CD14-positive monocyte (primary cell): ENCODE measurements around the gene ACER2. TPM values are rescaled to one million over a fixed set of nuclear protein-coding genes. Genes with fewer than 3 reads are reported as not detected.
A peak's percentile ranks its signal among the peaks of the same experiment; 100 is the strongest.

Experiments used
- DNase-seq, 3 donors: peaks; one replicate each; pipeline ENCODE4 v3.0.0-alpha.2; 2011 to 2022
- H2AFZ ChIP-seq: 2 replicates; pipeline ENCODE4 v1.6.0; 2012; ENCODE audit warnings: mild to moderate bottlenecking, low read depth, low read length, inconsistent platforms; ENCODE audit not compliant: insufficient read depth, poor library complexity, severe bottlenecking
- H3K27ac ChIP-seq, 2 donors: 1 replicate in 1 of 2; 2 replicates in 1 of 2; pipeline ENCODE4 v1.5.1; 2012 to 2013; ENCODE audit warnings: low read length in 2 of 2, control low read depth in 1 of 2, inconsistent platforms in 1 of 2, low read depth in 1 of 2, mild to moderate bottlenecking in 1 of 2
- H3K27me3 ChIP-seq, 2 donors: one replicate each; pipeline versions ENCODE4 v1.6.0 to v1.6.1; 2011 to 2013; ENCODE audit warnings: low read length in 2 of 2; ENCODE audit not compliant: control insufficient read depth in 2 of 2, insufficient read depth in 2 of 2
- H3K36me3 ChIP-seq, 2 donors: replicated peaks in 1 of 2; 1 replicate in 1 of 2; 2 replicates in 1 of 2; pipeline versions ENCODE4 v1.5.1 to v1.6.1; 2012 to 2013; ENCODE audit warnings: low read length in 2 of 2, control low read depth in 1 of 2, inconsistent platforms in 1 of 2, mild to moderate bottlenecking in 1 of 2; ENCODE audit not compliant: insufficient read depth in 2 of 2, control insufficient read depth in 1 of 2
- H3K4me1 ChIP-seq, 2 donors: 1 replicate in 1 of 2; 2 replicates in 1 of 2; pipeline versions ENCODE4 v1.5.1 to v1.6.1; 2012 to 2013; ENCODE audit warnings: low read length in 2 of 2, control low read depth in 1 of 2, inconsistent platforms in 1 of 2, mild to moderate bottlenecking in 1 of 2, moderate library complexity in 1 of 2; ENCODE audit not compliant: insufficient read depth in 2 of 2, control insufficient read depth in 1 of 2
- H3K4me2 ChIP-seq: replicated peaks from 2 replicates; pipeline ENCODE3; 2012; ENCODE audit warnings: low read length, moderate library complexity, mild to moderate bottlenecking; ENCODE audit not compliant: poor library complexity, severe bottlenecking; ENCODE audit errors: extremely low read depth
- H3K4me3 ChIP-seq, 3 experiments: fragments of 200-600 bp in 1 of 3; sonication (generic) in 1 of 3; replicated peaks in 1 of 3; 1 replicate in 2 of 3; 2 replicates in 1 of 3; pipeline ENCODE4 v1.5.1; 2011 to 2013; ENCODE audit warnings: low read length in 3 of 3, mild to moderate bottlenecking in 3 of 3, control low read depth in 2 of 3, low read depth in 2 of 3, inconsistent platforms in 1 of 3, moderate library complexity in 1 of 3
- H3K79me2 ChIP-seq: 2 replicates; pipeline ENCODE4 v1.6.0; 2012; ENCODE audit warnings: mild to moderate bottlenecking, control low read depth, inconsistent platforms, low read length, moderate library complexity; ENCODE audit not compliant: insufficient read depth
- H3K9ac ChIP-seq: 2 replicates; pipeline ENCODE4 v1.6.0; 2017; ENCODE audit warnings: low read length, mild to moderate bottlenecking; ENCODE audit not compliant: insufficient read depth, poor library complexity, severe bottlenecking
- H3K9me3 ChIP-seq, 2 donors: replicated peaks in 1 of 2; 1 replicate in 1 of 2; 2 replicates in 1 of 2; pipeline versions ENCODE4 v1.5.1 to v1.6.1; 2012 to 2013; ENCODE audit warnings: low read length in 2 of 2, control low read depth in 1 of 2; ENCODE audit not compliant: control insufficient read depth in 1 of 2, insufficient read depth in 1 of 2
- H4K20me1 ChIP-seq: 2 replicates; pipeline ENCODE4 v1.6.0; 2012; ENCODE audit warnings: mild to moderate bottlenecking, low read length, control low read depth, moderate library complexity; ENCODE audit not compliant: insufficient read depth
- H3K27ac Mint-ChIP-seq, 7 donors: one replicate each; pipeline ENCODE4 v1.8.0; 2020; ENCODE audit warnings: mild to moderate bottlenecking in 7 of 7, mixed read lengths in 7 of 7, moderate library complexity in 6 of 7, inconsistent platforms in 2 of 7
- H3K27me3 Mint-ChIP-seq, 3 donors: one replicate each; pipeline ENCODE4 v1.8.0; 2021 to 2022; ENCODE audit warnings: low read depth in 3 of 3, mild to moderate bottlenecking in 3 of 3, mixed read lengths in 3 of 3, moderate library complexity in 3 of 3, inconsistent platforms in 1 of 3
- H3K36me3 Mint-ChIP-seq, 2 donors: one replicate each; pipeline ENCODE4 v1.8.0; 2020; ENCODE audit warnings: mixed read lengths in 2 of 2, inconsistent platforms in 1 of 2, mild to moderate bottlenecking in 1 of 2
- H3K4me1 Mint-ChIP-seq: one replicate; pipeline ENCODE4 v1.8.0; 2020; ENCODE audit warnings: mild to moderate bottlenecking, mixed read lengths
- H3K4me3 Mint-ChIP-seq, 2 donors: one replicate each; pipeline ENCODE4 v1.8.0; 2020; ENCODE audit warnings: mild to moderate bottlenecking in 2 of 2, mixed read lengths in 2 of 2, moderate library complexity in 1 of 2
- H3K9me3 Mint-ChIP-seq, 7 donors: one replicate each; pipeline ENCODE4 v1.8.0; 2020 to 2022; ENCODE audit warnings: mixed read lengths in 7 of 7, mild to moderate bottlenecking in 6 of 7, moderate library complexity in 6 of 7, inconsistent platforms in 2 of 7
- CTCF ChIP-seq: fragments of 200-600 bp; IDR thresholded peaks from one replicate; pipeline ENCODE4 v1.8.0; 2022; ENCODE audit warnings: antibody characterized with exemption, mild to moderate bottlenecking
- WGBS: methylation state at CpG from one replicate; pipeline ENCODE4 v1.1.5; 2013; ENCODE audit warnings: missing lambda C conversion rate; ENCODE audit not compliant: insufficient coverage; 5-methylcytosine and 5-hydroxymethylcytosine counted together
- intact Hi-C, 2 donors: fragments of 100-400 bp; cut with micrococcal nuclease; formaldehyde crosslinking; loops; one replicate each; pipeline versions ENCODE4 v1.15.0 to v1.15.1; 2023
- polyA plus RNA-seq, 3 donors: library from polyadenylated mRNA; depleted of rRNA in 1 of 3; unstranded in 2 of 3; stranded (reverse) in 1 of 3; fragments of 300-500 nt in 2 of 3; fragments of >200 nt in 1 of 3; fragmentation: Illumina TruSeq in 2 of 3; gene quantifications; 1 replicate in 2 of 3; 2 replicates in 1 of 3; pipeline ENCODE4 v1.2.3, GENCODE V29; 2012 to 2021

ACER2 gene
- polyA plus RNA-seq, 3 donors = 0.17 to 0.21 TPM; not detected in 1

GRCh38 chr9:19376931-19377330 is 31.9 kb upstream of the ACER2 start:
- intact Hi-C loops = no loop called here
- no peak for DNase-seq
- H3K27ac ChIP-seq = no peak overlapping the region
- H3K79me2 ChIP-seq = peaks cover 24% of the 10 kb centered on the region
- H2AFZ ChIP-seq = no peak overlapping the region
- H3K9me3 ChIP-seq = no peaks in the 10 kb centered on the region
- peaks cover 59 to 69% of the 10 kb centered on the region in 2 donors for H3K36me3 ChIP-seq
- H3K27me3 Mint-ChIP-seq = peaks cover 0 to 4% (median 0%) of the 10 kb centered on the region in 3 donors
- peaks cover 18% of the 10 kb centered on the region for H4K20me1 ChIP-seq
- H3K4me3 Mint-ChIP-seq = no peak overlapping the region
- peaks cover 22 to 24% of the 10 kb centered on the region in 2 donors for H3K4me1 ChIP-seq
- no CpG with 5 or more reads among the region's 2 CpGs for WGBS
- no peak for TF ChIP-seq CTCF
- no peak overlapping the region for H3K4me2 ChIP-seq
- H3K9ac ChIP-seq = no peak overlapping the region
- no peaks in the 10 kb centered on the region for H3K27me3 ChIP-seq
- peaks cover 50 to 66% of the 10 kb centered on the region in 2 donors for H3K36me3 Mint-ChIP-seq
- H3K4me1 Mint-ChIP-seq = peaks cover 31% of the 10 kb centered on the region
- H3K4me3 ChIP-seq = no peak overlapping the region
- H3K9me3 Mint-ChIP-seq = peaks cover 0 to 4% (median 0%) of the 10 kb centered on the region in 7 donors
- H3K27ac Mint-ChIP-seq = no peak overlapping the region

- intact Hi-C loops = no loop called here
- peaks cover 24% of the 10 kb centered on the region for H3K79me2 ChIP-seq
- H2AFZ ChIP-seq = no peak overlapping the region
- Mint-ChIP-seq H3K36me3 (peaks cover 46 to 58% of the 10 kb centered on the region in 2 donors), H3K4me3 (peak overlapping the region in 1 of 2 donors; percentile 35), H3K27me3 (peaks cover 0 to 4% (median 0%) of the 10 kb centered on the region in 3 donors), H3K27ac (peak overlapping the region in 4 of 7 donors; percentile 27 to 97 (median 46)), H3K9me3 (peaks cover 0 to 4% (median 0%) of the 10 kb centered on the region in 7 donors), H3K4me1 (peaks cover 32% of the 10 kb centered on the region)
- H3K9me3 ChIP-seq = no peaks in the 10 kb centered on the region
- H3K27ac ChIP-seq = peak overlapping the region in 1 of 2 donors; percentile 93
- no peak for TF ChIP-seq CTCF
- DNase-seq = peak in 2 of 3 donors; percentile 21 to 25
- WGBS = no CpG with 5 or more reads among the region's 4 CpGs
- H3K36me3 ChIP-seq = peaks cover 54 to 57% of the 10 kb centered on the region in 2 donors
- no peak overlapping the region for H3K9ac ChIP-seq
- H3K27me3 ChIP-seq = no peaks in the 10 kb centered on the region
- peaks cover 18% of the 10 kb centered on the region for H4K20me1 ChIP-seq
- peak overlapping the region; percentile 79 for H3K4me2 ChIP-seq
- H3K4me3 ChIP-seq = peak overlapping the region in 1 of 3 experiments; percentile 94
- H3K4me1 ChIP-seq = peaks cover 22 to 24% of the 10 kb centered on the region in 2 donors
These were observed 30.6 kb upstream of the ACER2 start for GRCh38 chr9:19378164-19378563.
